NB4 (cell line): ENCODE data around the gene EXOC7.

Experiments
- DNase-seq: peaks from one replicate; pipeline ENCODE4 v3.0.0; 2010; ENCODE audit warnings: low read depth
- H3K4me3 ChIP-seq: one replicate; pipeline ENCODE4 v1.5.1; 2011; ENCODE audit warnings: mild to moderate bottlenecking, low read depth, low read length, moderate library complexity
- MAX ChIP-seq: IDR thresholded peaks from 2 replicates; pipeline ENCODE4 v1.6.1; 2011; ENCODE audit warnings: low read depth, low read length
- MYC ChIP-seq: IDR thresholded peaks from 2 replicates; pipeline ENCODE4 v1.6.1; 2011; ENCODE audit warnings: low read depth, low read length
- POLR2A ChIP-seq: IDR thresholded peaks from 2 replicates; pipeline ENCODE4 v1.6.1; 2011; ENCODE audit warnings: mild to moderate bottlenecking; ENCODE audit not compliant: insufficient read length; ENCODE audit errors: extremely low read depth
- TF ChIP-seq, protein P1 (sequence below): IDR thresholded peaks from one replicate; pipeline ENCODE4 v1.5.1; 2012; ENCODE audit warnings: low read depth, low read length

EXOC7 gene

DNA sequence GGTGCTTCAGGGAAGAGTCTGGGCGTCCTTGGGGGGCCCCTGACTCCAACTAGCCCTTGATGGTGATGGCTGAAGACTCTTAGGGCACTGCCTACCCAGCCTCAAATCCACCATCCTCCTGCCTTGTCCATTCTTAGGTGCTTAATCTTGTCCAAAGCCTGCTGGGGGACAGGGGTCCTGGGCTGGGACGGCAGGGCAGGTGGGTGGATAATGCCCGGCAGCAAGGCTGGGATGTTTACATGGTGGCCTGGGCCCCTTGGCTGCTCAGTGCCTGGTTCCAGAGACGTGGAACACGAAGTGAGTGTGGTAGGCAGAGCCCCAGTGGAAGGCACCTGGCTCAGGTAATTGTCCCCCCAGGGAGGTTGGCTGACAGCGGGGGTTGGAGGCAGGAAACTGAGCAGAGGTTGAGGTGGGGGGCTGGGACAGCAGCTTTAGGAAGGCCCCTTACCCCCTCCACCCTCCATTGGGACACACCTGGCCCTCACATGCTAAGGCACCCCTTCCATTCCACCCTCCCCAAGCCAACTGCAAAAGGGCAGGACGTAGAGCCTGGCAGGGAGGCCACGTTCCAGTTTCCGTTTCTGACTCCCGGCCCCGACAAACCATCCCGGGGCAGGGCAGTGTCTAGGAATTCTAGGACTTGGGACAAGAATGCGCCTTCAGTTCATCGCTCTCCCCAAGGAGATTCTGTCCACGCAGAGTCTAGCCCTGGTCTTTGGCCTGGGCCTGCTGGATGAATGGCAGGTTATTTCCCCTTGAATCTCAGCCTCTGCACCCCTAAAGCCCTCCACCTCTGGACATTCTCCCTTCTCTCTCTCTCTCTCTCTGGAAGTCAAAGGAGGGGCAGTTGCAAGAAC is 35.5 kb upstream of the EXOC7 start:
- no peak for DNase-seq
- H3K4me3 ChIP-seq, result no peak overlapping the region
- TF ChIP-seq, protein P1, sequence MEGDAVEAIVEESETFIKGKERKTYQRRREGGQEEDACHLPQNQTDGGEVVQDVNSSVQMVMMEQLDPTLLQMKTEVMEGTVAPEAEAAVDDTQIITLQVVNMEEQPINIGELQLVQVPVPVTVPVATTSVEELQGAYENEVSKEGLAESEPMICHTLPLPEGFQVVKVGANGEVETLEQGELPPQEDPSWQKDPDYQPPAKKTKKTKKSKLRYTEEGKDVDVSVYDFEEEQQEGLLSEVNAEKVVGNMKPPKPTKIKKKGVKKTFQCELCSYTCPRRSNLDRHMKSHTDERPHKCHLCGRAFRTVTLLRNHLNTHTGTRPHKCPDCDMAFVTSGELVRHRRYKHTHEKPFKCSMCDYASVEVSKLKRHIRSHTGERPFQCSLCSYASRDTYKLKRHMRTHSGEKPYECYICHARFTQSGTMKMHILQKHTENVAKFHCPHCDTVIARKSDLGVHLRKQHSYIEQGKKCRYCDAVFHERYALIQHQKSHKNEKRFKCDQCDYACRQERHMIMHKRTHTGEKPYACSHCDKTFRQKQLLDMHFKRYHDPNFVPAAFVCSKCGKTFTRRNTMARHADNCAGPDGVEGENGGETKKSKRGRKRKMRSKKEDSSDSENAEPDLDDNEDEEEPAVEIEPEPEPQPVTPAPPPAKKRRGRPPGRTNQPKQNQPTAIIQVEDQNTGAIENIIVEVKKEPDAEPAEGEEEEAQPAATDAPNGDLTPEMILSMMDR, result no peak
- TF ChIP-seq MYC (no peak), MAX (no peak), POLR2A (no peak)

GRCh38 chr17:76138234-76138895 is 34.8 kb upstream of the EXOC7 start:
- no peak for TF ChIP-seq MAX
- TF ChIP-seq, protein P1, result no peak
- no peak for TF ChIP-seq POLR2A
- TF ChIP-seq MYC, result no peak
- no peak for DNase-seq
- H3K4me3 ChIP-seq, result no peak overlapping the region

DNA sequence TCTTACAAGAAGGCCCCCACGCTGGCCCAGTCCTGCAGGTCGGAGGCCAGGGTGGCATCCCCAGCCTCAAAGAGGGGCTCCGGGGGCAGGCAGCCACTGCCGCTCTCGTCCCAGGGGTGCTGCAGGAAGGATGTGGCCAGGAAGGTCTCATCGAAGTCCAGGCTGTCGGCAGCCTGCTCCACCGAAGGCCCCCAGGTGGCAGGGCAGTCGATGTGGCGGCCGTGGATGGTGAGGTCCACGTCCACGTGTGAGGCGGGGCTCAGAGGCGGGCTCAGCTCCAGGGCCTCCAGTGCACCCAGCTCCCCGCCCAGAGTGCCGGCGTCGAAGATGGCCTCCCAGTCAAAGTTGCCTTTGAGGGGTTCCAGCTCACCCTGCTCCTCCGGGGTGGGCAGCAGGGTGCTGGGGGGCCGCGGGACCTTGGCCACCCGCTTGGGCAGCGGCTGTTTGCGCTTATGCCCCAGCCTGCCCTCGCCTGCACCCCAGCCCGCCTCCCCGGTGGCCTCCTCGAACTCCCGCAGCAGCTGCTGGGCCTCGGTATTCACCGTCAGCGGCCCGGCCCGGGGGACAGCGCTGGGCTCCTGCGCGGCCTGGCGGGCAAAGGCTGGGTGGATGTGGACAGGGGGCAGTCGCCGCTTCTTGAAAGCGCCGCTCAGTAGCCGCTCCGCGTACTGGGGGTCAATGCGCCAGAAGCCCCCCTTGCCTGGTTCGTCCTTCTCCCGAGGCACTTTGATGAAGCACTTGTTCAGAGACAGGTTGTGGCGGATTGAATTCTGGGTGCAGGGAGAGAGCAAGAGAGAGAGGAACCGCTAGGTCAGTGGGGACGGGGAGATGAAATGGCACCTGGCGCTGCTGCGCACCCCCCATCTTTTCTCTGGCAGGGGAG is 34.0 kb upstream of the EXOC7 start:
- no peak overlapping the region for H3K4me3 ChIP-seq
- no peak for TF ChIP-seq MYC
- TF ChIP-seq POLR2A, result no peak
- TF ChIP-seq, protein P1, result no peak
- TF ChIP-seq MAX, result no peak
- DNase-seq, result no peak

DNA sequence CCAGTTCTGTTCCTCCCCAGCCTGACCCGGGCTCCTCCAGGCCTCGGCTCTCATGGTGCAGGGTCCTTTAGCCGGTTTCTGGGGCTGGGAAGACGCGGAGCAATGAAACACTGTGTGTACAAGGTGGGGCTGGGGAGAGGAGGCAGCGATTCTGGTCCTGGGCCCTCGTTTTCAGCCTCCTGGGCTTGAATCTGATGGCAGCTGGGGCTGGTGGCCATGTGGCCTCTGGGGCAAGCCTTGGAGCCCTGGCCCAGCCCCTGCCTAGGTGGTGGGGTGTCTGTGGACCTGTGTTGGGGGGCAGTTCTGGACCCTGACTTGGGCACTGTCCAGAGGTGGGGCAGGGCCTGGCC is 33.4 kb upstream of the EXOC7 start:
- no peak overlapping the region for H3K4me3 ChIP-seq
- TF ChIP-seq MAX (no peak), MYC (no peak), POLR2A (no peak)
- TF ChIP-seq, protein P1, result no peak
- no peak for DNase-seq

- DNase-seq, result no peak
- H3K4me3 ChIP-seq, result no peak overlapping the region
- TF ChIP-seq, protein P1, result no peak
- TF ChIP-seq POLR2A (no peak), MYC (no peak), MAX (no peak)
These were observed 32.9 kb upstream of the EXOC7 start for GRCh38 chr17:76136276-76137000.
